ENCODE measurements around the gene DLG2. TPM values are rescaled to one million over a fixed set of nuclear protein-coding genes. Genes with fewer than 3 reads are reported as not detected.
"Not testable (repeated sequence)": the region's sequence is repeated elsewhere in the genome, so short reads cannot be mapped to it uniquely, and the experiment has no call there.

The DLG2 gene
- total and polyA plus RNA-seq, 9 of the 15 experiments (the other 6 are each of a cell fraction or from before 2014, with no cell fraction given): 0.52 to 1.6 (median 0.95) TPM

DNA sequence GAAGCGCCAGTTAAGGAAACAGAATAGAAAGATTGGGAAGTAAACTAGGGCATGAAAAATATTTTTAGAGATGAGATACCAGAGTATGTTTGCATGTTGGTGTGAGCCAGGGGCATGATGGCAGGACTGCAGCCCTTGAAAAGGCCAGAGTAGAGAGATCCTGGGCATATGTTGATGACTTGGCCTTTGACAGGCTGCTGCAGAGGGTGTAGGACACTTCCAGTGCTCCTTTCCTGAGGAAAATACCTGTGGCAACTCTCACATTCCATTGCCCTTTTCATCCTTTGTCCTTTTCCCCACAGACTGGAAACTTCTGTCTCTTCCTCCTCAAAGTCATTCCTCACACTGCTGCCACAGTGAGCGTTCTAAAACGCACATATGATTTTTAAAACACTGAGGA lies 2190.3 kb downstream of the DLG2 start:
- BruUV-seq (replicated peaks): no TSS peak
- no peak overlapping the region for H3K9ac ChIP-seq (ENCODE audit: insufficient read depth in 1 of 2, low read depth in 2 of 2, low read length in 2 of 2)
- in situ Hi-C loops (cut with MboI): no loop called here
- no peaks in the 10 kb centered on the region for H3K4me1 ChIP-seq (replicated peaks in 1 of 2; ENCODE audit: control insufficient read depth in 2 of 2, insufficient read depth in 2 of 2, low read length in 2 of 2)
- no peak overlapping the region for H3K27ac ChIP-seq (ENCODE audit: extremely low read depth, low read depth, low read length)
- H2AFZ ChIP-seq (ENCODE audit: low read depth, low read length): no peak overlapping the region
- H3K9me3 ChIP-seq (replicated peaks; ENCODE audit: control insufficient read depth, insufficient read depth, low read depth, low read length): no peaks in the 10 kb centered on the region
- WGBS (ENCODE audit: insufficient coverage, low coverage, missing lambda C conversion rate): 0% methylated on average over 3 of the region's 3 CpGs
- intact Hi-C loops (cut with micrococcal nuclease): no loop called here
- ChIA-PET CTCF (ENCODE audit: low intra/inter-chr PET ratio) (no interaction called here), POLR2A (no interaction called here)
- H3K36me3 ChIP-seq (ENCODE audit: control insufficient read depth, insufficient read depth, low read length): no peaks in the 10 kb centered on the region
- no peak for TF ChIP-seq KDM4B (IDR thresholded peaks at IDR 0.05; ENCODE audit: borderline replicate concordance in 2 of 2, low read depth in 1 of 2)
- TF ChIP-seq KDM2B (CRISPR knock-in tag; IDR thresholded peaks at IDR 0.05): no peak
- TF ChIP-seq BRCA1 (IDR thresholded peaks at IDR 0.05): no peak
- TF ChIP-seq BRCA1 (CRISPR knock-in tag; IDR thresholded peaks at IDR 0.05): no peak
- no peaks in the 10 kb centered on the region; a peak in 2 of 5 replicates for H3K27me3 ChIP-seq (ENCODE audit: control insufficient read depth in 2 of 2, insufficient read depth in 2 of 2, low read length in 2 of 2)
- H3K79me2 ChIP-seq (ENCODE audit: control insufficient read depth, insufficient read depth, low read length): no peaks in the 10 kb centered on the region
- H4K20me1 ChIP-seq (replicated peaks; ENCODE audit: control insufficient read depth, insufficient read depth, low read length): no peaks in the 10 kb centered on the region
- FAIRE-seq: no peak
- no peak for ATAC-seq
- no peak overlapping the region for H3K4me2 ChIP-seq (ENCODE audit: insufficient read depth, low read length)
- DNase-seq (ENCODE audit: extremely low read depth in 1 of 4, low spot score in 3 of 4): no peak
- H3K4me3 ChIP-seq: no peak overlapping the region
- no peaks in the 10 kb centered on the region for H3K9me1 ChIP-seq (ENCODE audit: control insufficient read depth, insufficient read depth, low read length)

- POLR2A ChIA-PET; FAIRE-seq; ATAC-seq; DNase-seq (ENCODE audit: extremely low read depth in 1 of 4, low spot score in 3 of 4); H2AFZ ChIP-seq (ENCODE audit: low read depth, low read length); H3K27me3 ChIP-seq (ENCODE audit: control insufficient read depth in 2 of 2, insufficient read depth in 2 of 2, low read length in 2 of 2); intact Hi-C loops (cut with micrococcal nuclease); CTCF ChIA-PET (ENCODE audit: low intra/inter-chr PET ratio); H3K4me3 ChIP-seq; H3K9ac ChIP-seq (ENCODE audit: insufficient read depth in 1 of 2, low read depth in 2 of 2, low read length in 2 of 2); H3K79me2 ChIP-seq (ENCODE audit: control insufficient read depth, insufficient read depth, low read length); H4K20me1 ChIP-seq (replicated peaks; ENCODE audit: control insufficient read depth, insufficient read depth, low read length); in situ Hi-C loops (cut with MboI); H3K9me1 ChIP-seq (ENCODE audit: control insufficient read depth, insufficient read depth, low read length); H3K36me3 ChIP-seq (ENCODE audit: control insufficient read depth, insufficient read depth, low read length); H3K4me1 ChIP-seq (replicated peaks in 1 of 2; ENCODE audit: control insufficient read depth in 2 of 2, insufficient read depth in 2 of 2, low read length in 2 of 2); BruUV-seq (replicated peaks); H3K9me3 ChIP-seq (replicated peaks; ENCODE audit: control insufficient read depth, insufficient read depth, low read depth, low read length); H3K4me2 ChIP-seq (ENCODE audit: insufficient read depth, low read length); H3K27ac ChIP-seq (ENCODE audit: extremely low read depth, low read depth, low read length): not testable (repeated sequence)
- WGBS (ENCODE audit: insufficient coverage, low coverage, missing lambda C conversion rate): 1% methylated on average over 6 of the region's 6 CpGs
Measured at GRCh38 chr11:83434812-83435211, 2192.3 kb downstream of the DLG2 start.

All from K562 (cell line).